ENCODE results near the gene IRF3.

The IRF3 gene

DNA sequence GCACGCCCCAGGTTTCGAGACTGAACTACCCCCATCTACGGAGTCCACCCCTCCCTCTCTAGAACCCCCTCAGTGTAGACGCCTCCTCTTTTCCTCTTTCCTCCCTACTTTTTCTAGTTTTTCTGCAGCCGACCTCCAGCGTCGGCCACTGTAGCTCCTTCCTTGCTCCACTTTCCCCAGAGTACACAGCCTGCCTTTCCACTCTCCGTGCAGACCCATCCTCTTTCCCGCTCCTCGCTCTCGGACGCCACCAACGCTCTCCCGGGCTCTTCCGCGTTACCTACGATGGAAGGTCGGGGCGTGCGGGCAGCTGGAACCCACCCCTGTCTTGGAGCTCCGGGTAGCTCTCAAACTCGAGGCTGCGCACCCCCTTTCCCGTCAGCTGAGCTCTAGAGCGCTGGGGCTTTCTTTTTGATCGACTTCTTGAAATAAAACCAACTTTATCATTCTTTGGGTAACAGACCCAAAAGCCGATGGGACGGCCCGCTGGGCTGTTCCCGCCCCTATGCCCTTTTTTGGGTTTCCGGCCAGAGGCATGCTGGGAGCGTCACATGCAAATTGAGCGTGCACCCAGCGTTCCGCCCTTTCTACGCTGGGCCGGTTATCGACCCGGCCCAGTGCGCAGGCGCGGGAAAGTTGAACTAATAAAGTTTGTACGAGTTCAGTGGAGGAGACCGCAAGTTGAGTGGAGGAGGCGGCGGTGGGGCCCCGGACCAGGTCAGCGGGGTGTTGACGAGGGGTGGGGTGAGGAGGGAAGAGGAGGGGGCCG is at the start of gene IRF3, which contains the start of gene BCL2L12:
TSS of gene IRF3 (minus strand) at position 507 of the 769 bp plus-strand sequence. CDS start 1,019 bp downstream, outside the sequence.
TSS of gene BCL2L12 (plus strand) at position 583 of the 769 bp plus-strand sequence. CDS start 760 bp downstream, outside the sequence.
- peak; percentile 99 for DNase-seq

DNA sequence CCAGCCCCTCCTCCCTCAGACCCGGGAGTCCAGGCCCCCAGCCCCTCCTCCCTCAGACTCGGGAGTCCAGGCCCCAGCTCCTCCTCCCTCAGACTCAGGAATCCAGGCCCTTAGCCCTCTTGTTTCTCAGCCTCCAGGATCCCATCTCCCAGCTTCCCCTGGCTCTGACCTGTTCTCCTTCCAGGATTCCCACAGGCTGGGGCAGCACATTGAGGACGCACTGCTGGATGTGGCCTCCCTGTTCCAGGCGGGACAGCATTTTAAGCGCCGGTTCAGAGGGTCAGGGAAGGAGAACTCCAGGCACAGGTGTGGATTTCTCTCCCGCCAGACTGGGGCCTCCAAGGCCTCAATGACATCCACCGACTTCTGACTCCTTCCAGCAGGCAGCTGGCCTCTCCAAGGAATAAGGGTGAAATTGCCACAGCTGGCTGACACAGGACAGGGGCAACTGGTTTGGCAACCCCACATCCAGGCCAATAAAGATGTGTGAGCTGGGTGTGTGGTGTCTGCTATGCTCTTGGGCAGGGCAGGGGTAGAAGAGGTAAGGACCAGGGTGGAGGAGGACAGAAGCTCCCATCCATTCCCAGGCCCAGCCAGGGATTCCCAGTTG is 47.7 kb upstream of the IRF3 start:
- DNase-seq = no peak

GRCh38 chr19:49712397-49712859 is 46.8 kb upstream of the IRF3 start:
- DNase-seq = no peak

GRCh38 chr19:49710372-49710951 is 44.8 kb upstream of the IRF3 start:
- no peak for DNase-seq

DNA sequence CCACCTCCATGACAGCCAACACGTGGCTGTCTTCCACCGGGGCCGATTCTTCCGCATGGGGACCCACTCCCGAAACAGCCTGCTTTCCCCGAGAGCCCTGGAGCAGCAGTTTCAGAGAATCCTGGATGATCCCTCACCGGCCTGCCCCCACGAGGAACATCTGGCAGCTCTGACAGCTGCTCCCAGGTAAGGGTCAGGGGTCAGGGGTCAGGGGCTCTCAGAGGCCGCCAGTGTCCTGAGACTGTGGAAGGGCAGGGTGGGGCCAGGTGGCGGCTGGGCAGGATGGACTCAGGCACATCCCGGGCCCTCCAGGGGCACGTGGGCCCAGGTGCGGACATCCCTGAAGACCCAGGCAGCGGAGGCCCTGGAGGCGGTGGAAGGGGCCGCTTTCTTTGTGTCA is 40.3 kb upstream of the IRF3 start:
- DNase-seq = no peak

GRCh38 chr19:49704888-49705642 is 39.4 kb upstream of the IRF3 start:
- no peak for DNase-seq

- DNase-seq = no peak
Observed at GRCh38 chr19:49701271-49701786, 35.7 kb upstream of the IRF3 start.

- DNase-seq = no peak
Observed at GRCh38 chr19:49700563-49700962, 34.9 kb upstream of the IRF3 start.

DNA sequence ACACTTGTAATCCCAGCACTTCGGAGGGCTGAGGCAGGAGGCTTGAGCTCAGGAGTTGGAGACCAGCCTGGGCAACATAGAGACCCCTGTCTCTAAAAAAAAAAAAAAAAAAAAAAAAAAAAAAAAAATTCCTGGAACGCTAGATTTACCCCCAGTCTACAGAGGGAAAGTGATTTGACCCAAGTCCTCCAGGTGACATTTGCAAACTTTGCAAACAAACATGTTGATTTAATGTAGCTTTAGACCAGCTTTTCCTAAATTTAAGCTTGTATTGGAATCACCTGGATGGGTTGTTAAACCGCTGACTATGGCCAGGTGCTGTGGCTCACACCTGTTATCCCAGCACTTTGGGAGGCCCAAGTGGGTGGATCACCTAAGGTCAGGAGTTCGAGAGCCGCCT is 33.7 kb upstream of the IRF3 start:
- no peak for DNase-seq

DNA sequence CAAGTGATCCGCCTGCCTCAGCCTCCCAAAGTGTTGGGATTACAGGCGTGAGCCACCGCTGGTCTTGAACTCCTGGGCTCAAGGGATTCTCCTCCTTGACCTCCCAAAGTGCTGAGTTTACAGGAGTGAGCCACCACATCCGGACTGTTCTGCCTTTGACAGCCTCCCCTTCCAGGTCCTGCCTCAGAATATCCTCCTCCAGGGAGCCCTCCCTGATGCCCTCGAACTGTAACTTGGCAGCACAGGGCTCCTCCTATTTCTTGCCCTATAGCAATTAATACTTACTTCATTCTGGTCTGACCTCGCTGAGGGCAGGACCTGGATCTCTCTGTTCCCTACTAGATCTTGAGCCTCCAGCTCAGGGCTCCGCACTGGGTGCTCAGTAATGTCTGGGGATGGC is 31.2 kb upstream of the IRF3 start:
- no peak for DNase-seq

- no peak for DNase-seq
Observed at GRCh38 chr19:49696115-49696514, 30.5 kb upstream of the IRF3 start.

- no peak for DNase-seq
Observed at GRCh38 chr19:49692147-49692506, 26.5 kb upstream of the IRF3 start.

- peak; percentile 65 for DNase-seq
Observed at GRCh38 chr19:49691243-49692146, 25.8 kb upstream of the IRF3 start.

DNA sequence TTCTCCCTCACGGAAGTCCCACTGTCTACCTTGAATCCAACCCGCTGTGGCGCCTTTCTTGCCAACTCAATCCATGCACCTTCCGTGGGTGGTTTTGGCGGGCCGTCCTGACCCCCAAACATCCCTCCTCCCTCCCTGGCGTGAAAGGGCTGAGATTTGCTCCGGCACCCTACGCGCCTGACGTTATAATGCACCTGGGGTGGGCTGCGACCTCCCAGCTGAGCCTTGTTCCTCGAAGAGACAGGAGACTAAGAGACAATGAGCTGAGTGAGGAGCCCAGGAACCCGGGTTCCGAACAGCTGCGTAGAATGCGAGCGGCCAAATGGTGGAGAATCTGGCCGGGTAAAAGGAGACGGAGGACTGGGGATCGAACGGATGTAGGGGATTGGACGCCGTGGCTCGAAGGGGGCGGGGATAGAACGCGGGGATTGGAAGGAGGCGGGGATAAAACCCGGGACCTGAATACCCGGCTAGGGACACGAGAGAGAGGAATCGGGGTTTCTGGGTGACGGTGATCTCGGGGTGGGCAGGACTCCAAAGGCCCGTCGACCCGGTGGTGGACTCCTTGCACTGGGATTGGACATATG is 25.1 kb upstream of the IRF3 start, which contains the start of gene CPT1C:
TSS of gene CPT1C (plus strand) at position 461 of the 587 bp plus-strand sequence. CDS start 1,137 bp downstream, outside the sequence.
- DNase-seq = peak; percentile 79

- no peak for DNase-seq
Observed at GRCh38 chr19:49690079-49690655, 24.5 kb upstream of the IRF3 start.

DNA sequence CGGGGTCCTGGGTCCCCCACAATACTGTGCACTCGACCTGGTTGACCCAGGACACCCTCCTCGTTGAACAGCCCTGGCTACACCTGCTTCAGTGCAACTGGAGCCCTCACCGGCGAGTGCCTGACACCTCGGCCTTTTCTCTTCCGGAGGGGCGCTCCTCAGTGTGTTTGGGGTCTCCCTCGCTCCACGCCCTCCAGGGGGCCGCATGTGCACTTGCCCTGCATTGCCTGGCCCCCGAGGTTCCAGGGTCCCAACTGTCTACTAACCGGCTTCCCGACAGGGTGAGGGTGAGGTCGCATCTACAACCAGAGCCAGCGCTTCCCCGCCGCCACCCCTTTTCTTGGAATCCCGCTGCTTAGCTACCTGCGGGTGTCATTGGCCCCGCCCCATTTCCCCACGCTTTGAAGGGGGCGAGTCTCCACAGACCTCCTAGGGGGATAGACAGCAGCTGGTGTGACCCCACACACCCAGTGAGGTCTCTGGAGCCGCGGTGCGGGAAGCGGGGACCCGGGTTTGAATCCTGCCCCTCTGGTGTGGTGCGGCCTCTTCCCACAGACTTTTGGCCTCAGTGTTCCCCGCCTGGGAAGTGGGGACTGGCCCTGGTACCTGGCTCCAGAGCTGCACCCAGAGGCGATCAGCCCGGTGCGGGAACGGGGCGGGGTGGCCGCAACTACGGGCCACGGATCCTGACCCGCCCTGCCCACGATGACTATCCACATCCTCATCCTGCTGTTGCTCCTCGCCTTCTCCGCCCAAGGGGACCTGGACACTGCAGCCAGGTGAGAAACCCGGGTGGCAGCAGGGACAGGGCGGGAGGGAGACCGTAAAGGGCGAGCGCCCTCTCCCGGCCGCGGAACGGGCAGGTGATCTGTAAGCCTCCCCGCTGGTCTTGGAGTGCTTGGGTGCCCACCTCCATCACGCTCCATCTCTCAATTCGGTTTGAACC is 23.7 kb upstream of the IRF3 start, which contains the start of gene ADM5:
TSS of gene ADM5 (plus strand) at position 462 of the 946 bp plus-strand sequence. CDS start at position 706, 244 bp downstream.
- peak; percentile 58 for DNase-seq

GRCh38 chr19:49688531-49689132 is 23.0 kb upstream of the IRF3 start:
- DNase-seq = no peak

- no peak for DNase-seq
Observed at GRCh38 chr19:49687566-49688316, 22.1 kb upstream of the IRF3 start.
